GM10266 (cell line): ENCODE data around the gene CDK5RAP3.

Experiments used
- DNase-seq: peaks from one replicate; pipeline ENCODE4 v3.0.0; 2012; ENCODE audit errors: extremely low spot score
- CTCF ChIP-seq: IDR thresholded peaks from 2 replicates; pipeline ENCODE4 v1.5.1; 2012; ENCODE audit warnings: mild to moderate bottlenecking, low read depth; ENCODE audit not compliant: control insufficient read depth, insufficient read depth; ENCODE audit errors: missing control alignments

The CDK5RAP3 gene

GRCh38 chr17:47949946-47950345 lies 21.0 kb upstream of the CDK5RAP3 start:
- TF ChIP-seq CTCF: no peak
- no peak for DNase-seq

GRCh38 chr17:47950448-47950847 lies 20.5 kb upstream of the CDK5RAP3 start:
- DNase-seq: no peak
- no peak for TF ChIP-seq CTCF

GRCh38 chr17:47952171-47953021 lies 18.5 kb upstream of the CDK5RAP3 start:
- no peak for TF ChIP-seq CTCF
- DNase-seq: no peak

- no peak for DNase-seq
Measured at GRCh38 chr17:47953909-47954308, 17.0 kb upstream of the CDK5RAP3 start.

GRCh38 chr17:47955497-47956461 lies 15.1 kb upstream of the CDK5RAP3 start:
- no peak for DNase-seq
- no peak for TF ChIP-seq CTCF

More at GRCh38 chr17:47953909-47954308, 17.0 kb upstream of the CDK5RAP3 start:
- TF ChIP-seq CTCF: no peak

- no peak for TF ChIP-seq CTCF
- DNase-seq: no peak
Measured at GRCh38 chr17:47956791-47957590, 13.9 kb upstream of the CDK5RAP3 start.
